Neural cell (in vitro differentiated cells): ENCODE data around the gene CRP. TPM values are rescaled to one million over a fixed set of nuclear protein-coding genes. Genes with fewer than 3 reads are reported as not detected.

ENCODE experiments used
- H2AFZ ChIP-seq: fragments of 200-600, 300-800 bp; sonication (generic), shearing (Covaris generic); 2 replicates; pipeline ENCODE4 v1.6.0; 2014; ENCODE audit warnings: low read depth, mild to moderate bottlenecking, antibody characterized with exemption, low read length, moderate library complexity
- H3F3A ChIP-seq: fragments of 200-600 bp; shearing (Covaris generic); 2 replicates; pipeline ENCODE4 v1.6.1; 2016; ENCODE audit warnings: mild to moderate bottlenecking, moderate library complexity, mixed read lengths, antibody characterized with exemption, low read length; ENCODE audit not compliant: insufficient read depth, poor library complexity, severe bottlenecking
- H3K27ac ChIP-seq: fragments of 200-600, 300-800 bp; sonication (generic), shearing (Covaris generic); 2 replicates; pipeline ENCODE4 v1.5.1; 2014; ENCODE audit warnings: mild to moderate bottlenecking, low read length, moderate library complexity
- H3K27me3 ChIP-seq: fragments of 300-800, 200-600 bp; sonication (generic), shearing (Covaris generic); 2 replicates; pipeline ENCODE4 v1.6.0; 2014; ENCODE audit warnings: mild to moderate bottlenecking, low read depth, low read length, moderate library complexity; ENCODE audit not compliant: insufficient read depth
- H3K36me3 ChIP-seq: fragments of 300-800, 200-600 bp; sonication (generic), shearing (Covaris generic); 2 replicates; pipeline ENCODE4 v1.5.1; 2014; ENCODE audit warnings: mild to moderate bottlenecking, antibody characterized with exemption, low read length, moderate library complexity; ENCODE audit not compliant: insufficient read depth
- H3K4me2 ChIP-seq: fragments of 300-800, 200-600 bp; sonication (generic), shearing (Covaris generic); 2 replicates; pipeline ENCODE4 v1.6.0; 2014; ENCODE audit warnings: mild to moderate bottlenecking, low read length
- H3K4me3 ChIP-seq: fragments of 300-800, 200-600 bp; sonication (generic), shearing (Covaris generic); 2 replicates; pipeline ENCODE4 v1.5.1; 2014; ENCODE audit warnings: mild to moderate bottlenecking, low read length, moderate library complexity
- H3K79me2 ChIP-seq: fragments of 200-600 bp; shearing (Covaris generic); replicated peaks from 2 replicates; pipeline ENCODE4 v1.6.0; 2014; ENCODE audit warnings: mild to moderate bottlenecking, low read length, moderate library complexity; ENCODE audit not compliant: insufficient read depth
- H3K9ac ChIP-seq: fragments of 300-800, 200-600 bp; sonication (generic), shearing (Covaris generic); 2 replicates; pipeline ENCODE4 v1.6.1; 2016; ENCODE audit warnings: mild to moderate bottlenecking, low read length, mixed read lengths
- H3K9me2 ChIP-seq: fragments of 200-600 bp; shearing (Covaris generic); 2 replicates; pipeline ENCODE4 v1.6.1; 2016; ENCODE audit warnings: mild to moderate bottlenecking, low read length, mixed read lengths; ENCODE audit not compliant: insufficient read depth
- H3K9me3 ChIP-seq: fragments of 200-600, 300-800 bp; sonication (generic), shearing (Covaris generic); 2 replicates; pipeline ENCODE4 v1.6.1; 2016; ENCODE audit warnings: mild to moderate bottlenecking, mixed run types, low read length, moderate library complexity, mixed read lengths
- H4K20me1 ChIP-seq: fragments of 200-600 bp; shearing (Covaris generic); 2 replicates; pipeline ENCODE4 v1.6.1; 2016; ENCODE audit warnings: mild to moderate bottlenecking, mixed run types; ENCODE audit not compliant: insufficient read depth
- CTCF ChIP-seq: fragments of 450-650 bp; IDR thresholded peaks from 2 replicates; pipeline ENCODE4 v1.5.1; 2014; ENCODE audit warnings: antibody characterized with exemption, mild to moderate bottlenecking, moderate library complexity; ENCODE audit not compliant: poor library complexity, severe bottlenecking
- EP300 ChIP-seq: fragments of 450-650 bp; conservative IDR thresholded peaks from 2 replicates; pipeline ENCODE4 v1.6.1; 2014; ENCODE audit warnings: antibody characterized with exemption, mild to moderate bottlenecking, moderate library complexity; ENCODE audit not compliant: poor library complexity, severe bottlenecking
- EZH2 ChIP-seq: fragments of 200-600, 300-800 bp; shearing (Covaris generic), sonication (generic); IDR thresholded peaks from 2 replicates; pipeline ENCODE4 v1.6.1; 2014; ENCODE audit warnings: antibody characterized with exemption, low read length, borderline replicate concordance, mild to moderate bottlenecking; ENCODE audit not compliant: insufficient read depth, poor library complexity, severe bottlenecking
- MXI1 ChIP-seq: fragments of 450-650 bp; conservative IDR thresholded peaks from 2 replicates; pipeline ENCODE4 v1.6.1; 2014; ENCODE audit warnings: antibody characterized with exemption, mild to moderate bottlenecking; ENCODE audit not compliant: poor library complexity, severe bottlenecking
- POLR2AphosphoS5 ChIP-seq: IDR thresholded peaks from 2 replicates; pipeline ENCODE4 v1.6.1; 2012
- RAD21 ChIP-seq: fragments of 450-650 bp; conservative IDR thresholded peaks from 2 replicates; pipeline ENCODE4 v1.6.1; 2014; ENCODE audit warnings: antibody characterized with exemption, mild to moderate bottlenecking, moderate library complexity
- REST ChIP-seq: IDR thresholded peaks from 2 replicates; pipeline ENCODE4 v1.6.1; 2012; ENCODE audit warnings: borderline replicate concordance
- SMC3 ChIP-seq: fragments of 450-650 bp; conservative IDR thresholded peaks from 2 replicates; pipeline ENCODE4 v1.6.1; 2014; ENCODE audit warnings: antibody characterized with exemption, mild to moderate bottlenecking, moderate library complexity; ENCODE audit not compliant: poor library complexity
- TAF1 ChIP-seq: IDR thresholded peaks from 2 replicates; pipeline ENCODE4 v1.6.1; 2012; ENCODE audit warnings: low read depth
- polyA plus RNA-seq: library from polyadenylated mRNA; depleted of rRNA; stranded (reverse); fragments of >200 nt; gene quantifications from 2 replicates; pipeline ENCODE4 v1.2.3, GENCODE V29; 2014

Gene CRP
- polyA plus RNA-seq, 1 donor from 2014 or later = 0.98 TPM

DNA sequence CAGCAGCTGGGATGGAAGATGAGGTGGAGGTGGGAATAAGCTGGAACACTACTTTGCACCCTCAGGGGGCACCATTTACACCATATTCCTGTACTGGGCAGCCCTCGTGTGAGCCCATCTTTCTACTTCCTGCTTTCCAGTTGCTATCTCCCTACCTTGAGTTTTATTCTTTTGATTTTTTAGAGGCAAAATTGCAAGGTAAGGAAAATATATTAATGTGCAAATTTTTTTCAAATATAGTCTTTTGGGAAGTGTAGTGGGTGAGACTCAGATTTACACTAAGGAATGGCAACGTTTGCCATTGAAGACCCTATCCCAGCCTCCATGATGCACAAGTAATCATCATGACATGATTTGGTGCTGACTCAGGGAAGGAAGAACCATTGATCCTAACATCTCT lies 35.2 kb upstream of the CRP start:
- Histone ChIP-seq H2AFZ (no peak overlapping the region), H3K9ac (no peak overlapping the region), H3K36me3 (no peaks in the 10 kb centered on the region), H4K20me1 (no peaks in the 10 kb centered on the region), H3K4me2 (no peak overlapping the region), H3F3A (no peaks in the 10 kb centered on the region), H3K9me3 (no peaks in the 10 kb centered on the region), H3K4me3 (no peak overlapping the region), H3K79me2 (no peaks in the 10 kb centered on the region), H3K27me3 (no peaks in the 10 kb centered on the region), H3K9me2 (no peaks in the 10 kb centered on the region), H3K27ac (no peak overlapping the region)
- TF ChIP-seq SMC3 = no peak
- no peak for TF ChIP-seq POLR2AphosphoS5
- TF ChIP-seq RAD21 = no peak
- no peak for TF ChIP-seq EP300
- TF ChIP-seq CTCF = no peak
- no peak for TF ChIP-seq MXI1
- no peak for TF ChIP-seq TAF1
- TF ChIP-seq EZH2 = no peak
- TF ChIP-seq REST = no peak

DNA sequence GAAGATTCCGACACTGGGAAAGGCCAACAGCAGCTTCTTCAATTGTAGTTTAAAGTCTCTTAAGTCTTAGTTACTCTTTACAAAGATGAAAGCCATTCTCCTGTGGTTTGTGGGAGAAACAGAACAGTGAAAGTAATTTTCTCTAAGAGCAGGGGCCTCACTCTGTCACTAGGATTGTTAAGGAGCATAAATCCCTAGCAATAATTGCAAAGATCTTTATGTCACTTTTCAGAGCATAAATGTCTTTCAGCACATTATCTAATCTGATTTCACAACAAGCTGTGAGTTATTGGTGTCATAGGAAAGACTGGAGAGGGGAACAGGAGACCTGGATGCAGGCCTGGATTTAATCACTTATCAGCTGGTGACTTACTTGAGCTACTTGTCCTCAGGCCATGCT lies 34.0 kb upstream of the CRP start:
- no peaks in the 10 kb centered on the region for H3K9me2 ChIP-seq
- H2AFZ ChIP-seq = no peak overlapping the region
- H3K27ac ChIP-seq = peak overlapping the region; percentile 38
- H3K79me2 ChIP-seq = no peaks in the 10 kb centered on the region
- H3F3A ChIP-seq = no peaks in the 10 kb centered on the region
- TF ChIP-seq REST (peak; percentile 50), EP300 (peak; percentile 45), EZH2 (no peak), RAD21 (no peak), MXI1 (no peak), SMC3 (no peak), CTCF (no peak), POLR2AphosphoS5 (peak; percentile 49), TAF1 (no peak)
- H3K4me2 ChIP-seq = no peak overlapping the region
- no peaks in the 10 kb centered on the region for H3K36me3 ChIP-seq
- H3K27me3 ChIP-seq = no peaks in the 10 kb centered on the region
- H4K20me1 ChIP-seq = no peaks in the 10 kb centered on the region
- H3K4me3 ChIP-seq = no peak overlapping the region
- H3K9ac ChIP-seq = no peak overlapping the region
- no peaks in the 10 kb centered on the region for H3K9me3 ChIP-seq
